Measurements from ENCODE around the gene UTS2B. TPM values are rescaled to one million over a fixed set of nuclear protein-coding genes. Genes with fewer than 3 reads are reported as not detected.
"Not testable (repeated sequence)": the region's sequence is repeated elsewhere in the genome, so short reads cannot be mapped to it uniquely, and the experiment has no call there.

UTS2B gene
- total RNA-seq, 1 experiment from 2014 or later: 0.16 TPM

DNA sequence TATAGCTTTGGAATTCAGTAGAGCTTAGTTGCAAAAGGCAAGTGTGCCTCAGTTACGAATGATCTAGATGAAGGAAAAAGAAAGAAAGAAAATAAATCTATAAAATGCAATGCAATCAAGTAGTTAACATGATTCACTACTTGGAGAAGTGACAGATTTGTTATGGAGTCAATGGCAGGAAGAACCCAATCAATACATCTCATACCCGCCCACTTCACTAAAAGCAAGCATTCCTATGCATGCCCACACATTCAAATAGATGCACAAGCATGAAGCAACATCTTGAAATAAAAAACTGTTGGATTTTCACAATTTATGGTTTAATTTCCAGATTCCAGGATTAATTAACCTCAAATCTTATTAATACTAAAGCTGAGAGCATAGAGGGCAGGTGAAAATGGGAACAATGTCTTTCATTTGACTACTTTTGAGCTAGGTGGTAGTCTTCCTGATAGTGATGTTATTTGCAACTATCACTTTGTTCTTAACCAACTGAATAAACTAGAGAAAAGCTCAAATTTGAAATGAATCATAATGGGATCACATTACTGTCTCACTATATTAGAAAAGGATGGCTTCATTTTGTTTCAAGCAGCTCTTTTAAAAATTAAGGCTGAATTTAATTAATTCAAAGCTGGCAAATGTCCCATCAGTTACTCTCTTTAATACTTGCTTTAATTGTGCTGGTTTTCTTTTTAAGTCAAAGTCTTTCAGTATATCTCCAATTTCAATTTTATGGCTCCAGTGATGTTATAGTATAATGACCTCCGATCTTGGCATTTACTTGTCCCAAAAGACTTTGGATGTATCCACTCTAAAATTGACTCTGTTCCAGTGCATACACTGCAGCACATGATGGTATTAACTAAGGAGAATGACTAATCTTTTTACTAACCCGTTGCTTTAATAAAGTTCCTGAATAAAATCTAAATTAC lies 47.8 kb downstream of the UTS2B start:
- DNase-seq (ENCODE audit: low read depth): no peak

DNA sequence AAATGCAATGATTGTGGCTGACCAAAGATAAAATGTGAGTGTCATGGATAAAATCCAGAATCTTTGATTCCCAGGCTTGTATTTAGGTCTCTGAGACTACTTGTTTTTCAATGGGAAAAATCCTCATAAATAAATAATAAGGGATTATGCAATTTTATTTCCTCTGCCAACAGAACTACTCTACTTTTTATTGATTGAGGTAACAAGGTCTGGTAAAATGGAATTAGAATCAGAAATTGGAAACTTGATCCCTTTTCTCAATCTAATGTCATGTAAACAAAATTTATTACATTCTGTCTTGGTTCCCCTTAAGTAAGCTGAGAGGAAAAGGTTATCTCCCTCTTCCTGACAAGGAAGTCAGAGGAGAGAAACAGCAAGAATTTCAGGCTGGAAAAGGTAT lies 49.4 kb downstream of the UTS2B start:
- DNase-seq (ENCODE audit: low read depth): no peak

DNA sequence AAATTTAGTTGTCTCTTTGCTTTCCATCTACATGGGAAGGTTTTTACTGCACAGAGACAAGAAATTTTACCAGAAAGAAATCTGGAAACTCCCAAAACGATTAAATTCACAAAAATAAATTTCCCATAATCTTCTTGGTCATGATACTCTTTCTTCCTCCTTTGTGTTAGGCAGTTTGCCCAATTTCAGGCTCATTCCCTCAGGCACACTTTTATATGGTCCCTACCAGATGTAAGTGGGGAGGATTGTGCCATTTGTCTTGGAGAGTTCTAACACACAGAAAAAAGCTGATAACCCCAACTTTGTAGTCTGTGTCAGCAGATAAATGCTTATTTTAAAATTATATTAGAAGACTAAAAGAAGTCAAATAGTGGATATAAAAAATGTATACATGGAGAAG lies 50.2 kb downstream of the UTS2B start:
- DNase-seq (ENCODE audit: low read depth): no peak

DNA sequence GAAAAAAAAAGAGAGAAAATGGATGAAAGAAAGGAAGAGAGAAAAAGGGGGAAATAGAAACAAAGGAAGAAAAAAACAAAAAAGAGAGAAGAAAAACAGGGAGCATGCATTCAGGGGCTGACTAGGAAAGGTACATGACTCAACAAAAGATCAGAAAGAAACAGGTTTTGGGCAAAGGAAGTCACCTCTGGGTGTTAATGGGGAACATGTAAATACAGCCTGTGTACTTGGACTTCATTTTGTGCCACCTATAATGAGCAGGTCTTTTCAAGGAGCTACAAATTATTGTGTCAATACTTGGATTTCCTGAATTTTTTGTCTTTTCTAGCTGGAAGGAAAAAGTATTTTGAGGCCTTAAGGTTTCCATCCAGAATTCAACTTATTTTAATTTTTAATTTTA lies 54.6 kb downstream of the UTS2B start:
- no peak for DNase-seq (ENCODE audit: low read depth)

DNA sequence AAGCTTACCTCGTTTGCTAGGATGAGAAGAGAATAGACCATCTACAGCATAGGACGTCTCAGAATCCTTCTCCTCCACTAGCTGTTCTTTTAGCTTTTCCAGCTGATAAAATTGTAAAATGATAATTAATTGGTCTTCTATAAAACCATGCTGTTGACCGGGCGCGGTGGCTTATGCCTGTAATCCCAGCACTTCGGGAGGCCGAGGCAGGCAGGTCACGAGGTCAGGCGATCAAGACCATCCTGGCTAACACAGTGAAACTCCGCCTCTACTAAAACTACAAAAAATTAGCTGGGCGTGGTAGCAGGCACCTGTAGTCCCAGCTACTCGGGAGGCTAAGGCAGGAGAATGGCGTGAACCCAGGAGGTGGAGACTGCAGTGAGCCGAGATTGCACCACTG lies 55.1 kb downstream of the UTS2B start:
- DNase-seq (ENCODE audit: low read depth): not testable (repeated sequence)

DNA sequence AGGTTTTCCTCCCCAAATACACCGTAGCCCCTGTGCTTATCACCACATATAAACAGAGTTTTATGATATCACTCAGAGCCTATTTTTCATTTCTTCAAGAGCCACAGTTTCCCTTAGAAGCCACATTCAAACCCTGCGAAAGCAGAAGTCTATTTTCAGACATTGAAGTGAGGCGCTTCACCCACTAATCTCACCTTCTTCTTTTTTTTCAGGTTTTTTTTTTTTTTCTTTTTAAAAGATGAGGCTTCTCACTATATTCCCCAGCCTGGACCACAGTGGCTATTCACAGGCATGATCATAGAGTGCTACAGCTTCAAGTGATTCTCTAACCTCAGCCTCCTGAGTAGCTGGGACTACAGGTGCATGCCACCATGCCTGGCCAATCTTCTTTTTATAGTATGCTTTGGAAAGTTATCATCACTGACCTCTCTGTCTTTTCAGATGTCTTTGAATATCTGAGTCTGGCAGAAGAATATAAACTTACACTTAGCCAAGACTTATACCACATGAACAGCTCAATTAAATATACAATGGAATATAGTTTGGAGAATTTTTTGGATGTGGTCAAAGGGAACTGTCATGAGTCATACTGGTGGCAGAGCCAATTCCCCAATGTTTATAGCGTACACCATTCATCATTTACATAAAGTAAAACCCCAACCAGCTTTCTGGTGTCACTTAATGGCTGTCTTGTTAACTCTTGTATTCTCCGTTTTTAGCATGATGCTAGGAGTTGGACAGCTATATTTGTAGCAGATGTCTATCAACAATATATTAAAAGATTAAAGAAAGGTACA lies 60.8 kb downstream of the UTS2B start:
- DNase-seq (ENCODE audit: low read depth): peak; percentile 41

DNA sequence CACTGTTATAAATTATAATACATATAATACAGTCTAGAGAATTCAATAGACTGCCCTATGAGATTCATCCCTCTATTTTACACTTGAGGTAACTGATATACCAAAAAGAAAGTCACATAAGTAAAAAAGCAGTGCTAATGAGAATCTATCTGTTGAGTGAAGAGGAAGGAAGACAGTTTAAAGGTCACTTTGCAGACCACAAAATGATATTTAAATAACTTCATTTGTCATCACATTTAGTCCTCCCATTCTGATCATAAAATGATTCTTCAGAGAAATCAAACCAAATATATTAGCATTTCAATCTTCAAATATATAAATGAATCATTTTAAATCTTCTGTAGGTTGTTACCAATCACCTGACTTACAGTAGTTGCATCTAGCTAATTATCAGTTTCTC lies 61.6 kb downstream of the UTS2B start:
- no peak for DNase-seq (ENCODE audit: low read depth)

DNA sequence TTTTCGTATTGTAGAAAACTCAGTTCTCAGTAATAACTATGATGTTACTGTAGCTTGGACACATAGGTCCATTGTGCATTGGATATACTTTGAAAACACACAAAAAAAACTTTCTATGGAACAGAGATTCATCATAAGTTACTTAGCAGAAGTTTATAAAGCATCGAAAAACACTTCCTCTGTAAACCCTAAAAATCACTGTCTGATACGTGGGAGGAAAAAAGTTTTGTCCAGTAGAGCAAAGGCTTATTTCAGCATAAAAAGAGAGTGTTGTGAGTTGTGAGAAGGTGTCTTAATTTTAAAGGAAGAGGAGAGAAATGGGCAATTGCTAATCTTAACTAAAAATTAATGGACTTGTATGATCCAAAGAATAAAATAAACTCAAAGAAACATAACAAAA lies 66.5 kb downstream of the UTS2B start:
- DNase-seq (ENCODE audit: low read depth): no peak

DNA sequence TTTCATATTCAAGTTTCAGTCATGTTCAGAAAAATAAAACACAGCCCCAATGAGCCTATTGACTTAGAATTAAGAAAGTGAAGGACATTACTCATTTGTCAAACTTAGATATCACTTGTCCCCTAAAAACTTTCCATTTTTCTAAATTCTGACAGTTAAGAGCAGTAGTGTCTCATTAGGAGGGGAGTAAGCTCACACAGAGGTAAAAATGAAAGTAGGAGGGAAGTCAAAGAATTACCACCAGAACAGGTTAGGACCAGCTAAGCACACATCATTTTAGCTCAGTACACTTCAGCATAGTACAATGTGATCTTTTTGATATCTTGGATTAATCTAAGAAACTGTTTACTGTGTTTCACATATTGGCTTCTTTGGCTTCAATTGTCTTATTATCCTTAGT lies 67.0 kb downstream of the UTS2B start:
- DNase-seq (ENCODE audit: low read depth): peak; percentile 29

DNA sequence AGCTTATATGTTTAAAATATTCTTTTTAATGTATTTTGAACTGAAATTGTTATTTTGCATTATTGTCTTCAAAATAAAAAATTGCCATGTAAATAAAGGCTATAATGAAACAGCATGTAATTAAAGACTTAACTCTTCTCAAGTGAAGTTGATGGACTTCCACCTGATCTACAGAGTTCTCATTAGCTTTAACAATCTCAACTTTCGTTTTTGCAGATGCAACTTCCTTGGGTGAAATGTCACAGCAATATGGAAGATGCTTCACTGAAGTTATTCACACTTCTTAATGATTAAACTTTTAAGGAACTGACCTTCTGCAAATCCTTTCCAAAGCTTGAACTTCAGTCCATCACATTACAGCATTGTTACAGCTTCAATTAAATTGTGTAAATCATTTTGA lies 67.7 kb downstream of the UTS2B start:
- no peak for DNase-seq (ENCODE audit: low read depth)

DNA sequence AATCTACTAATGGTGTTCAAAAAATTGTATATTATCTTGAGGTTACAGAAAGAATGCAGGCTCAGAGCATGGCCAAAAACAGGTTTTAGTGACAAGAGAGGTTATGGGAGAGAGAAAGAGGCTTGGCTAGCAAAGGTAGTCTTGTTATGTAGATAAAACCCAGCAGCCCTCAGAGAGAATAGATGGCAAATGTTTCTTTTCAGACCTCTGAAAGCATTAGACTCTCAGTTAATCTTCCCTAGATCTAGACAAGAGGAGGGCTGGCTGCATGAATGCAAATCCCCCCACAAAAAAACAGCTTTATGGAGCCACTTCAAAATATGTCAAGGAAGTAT lies 69.1 kb downstream of the UTS2B start:
- DNase-seq (ENCODE audit: low read depth): no peak

DNA sequence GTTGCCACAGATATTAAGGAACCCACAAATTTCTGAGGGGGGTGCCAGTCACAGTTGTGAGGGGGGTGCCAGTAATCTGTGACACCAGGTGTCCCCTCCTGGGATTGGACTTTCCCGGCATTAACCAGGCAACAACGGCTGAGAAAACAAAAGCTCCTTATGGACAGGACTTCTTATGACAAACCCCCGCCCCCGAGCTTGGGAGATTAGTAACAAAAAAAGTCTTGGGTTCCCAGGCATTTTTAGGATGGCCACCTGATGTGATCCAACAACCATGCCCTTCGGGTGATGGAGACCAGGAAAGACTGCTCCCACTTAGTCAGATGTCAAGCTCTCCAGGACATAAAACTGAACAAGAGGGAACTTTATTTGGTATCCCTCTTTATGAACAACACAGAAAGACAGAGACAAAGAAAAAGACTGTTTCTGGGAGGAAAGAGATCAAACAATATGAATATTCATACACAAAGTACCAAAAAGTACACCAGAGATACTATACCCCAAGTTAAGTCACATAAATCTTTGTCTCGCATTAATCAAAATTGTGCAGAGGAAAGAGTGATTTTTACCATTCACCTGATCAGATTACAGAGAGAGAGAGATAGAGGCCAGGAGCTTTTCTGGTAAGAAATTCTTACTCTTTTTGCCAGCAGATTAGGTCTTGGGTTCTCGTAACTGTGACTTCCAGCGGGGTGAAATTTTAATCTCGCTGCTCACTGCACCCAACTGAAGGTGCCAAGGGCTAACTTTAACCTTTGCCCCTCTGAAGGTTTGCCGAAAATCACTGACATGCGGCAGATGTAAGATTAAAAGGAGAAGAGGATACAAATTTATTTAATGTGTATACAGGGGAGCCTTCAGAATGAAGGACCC lies 69.7 kb downstream of the UTS2B start:
- no peak for DNase-seq (ENCODE audit: low read depth)

DNA sequence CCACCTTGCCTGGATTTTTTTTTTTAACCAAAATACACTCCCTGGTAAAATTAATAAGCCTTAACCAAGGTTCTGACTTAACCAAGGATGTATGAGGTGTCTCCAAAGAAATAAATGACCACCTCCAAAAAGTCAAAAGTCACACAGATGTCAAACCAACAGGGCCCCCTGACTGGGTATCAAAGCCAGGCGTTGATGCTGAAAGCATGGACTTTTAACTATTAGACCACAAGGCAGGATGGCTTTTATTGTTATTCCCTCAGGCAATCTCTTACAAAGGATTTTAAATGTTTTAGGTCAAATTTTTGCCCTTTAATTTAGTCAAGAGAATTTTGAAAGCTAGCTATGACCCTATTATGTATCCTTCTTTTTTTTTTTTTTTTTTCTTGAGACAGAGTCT lies 70.8 kb downstream of the UTS2B start:
- no peak for DNase-seq (ENCODE audit: low read depth)

DNA sequence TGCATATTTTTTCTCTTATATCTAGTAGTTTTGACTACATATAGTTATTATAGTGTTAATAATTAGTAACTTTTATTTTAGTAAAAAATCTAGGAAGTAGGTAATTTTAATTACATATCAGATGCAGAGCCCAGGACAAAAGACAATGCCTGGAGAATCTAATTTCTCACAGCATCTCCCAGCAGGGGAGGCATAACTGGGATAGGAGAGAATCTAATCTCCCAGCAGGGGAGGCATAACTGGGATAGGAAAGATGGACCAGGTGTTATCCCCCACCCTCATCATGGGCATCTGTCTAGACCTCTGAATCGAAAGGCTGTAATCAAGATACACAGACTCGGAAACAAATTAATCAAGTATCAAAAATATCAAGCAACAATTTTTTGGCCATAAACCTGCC lies 73.0 kb downstream of the UTS2B start:
- no peak for DNase-seq (ENCODE audit: low read depth)

DNA sequence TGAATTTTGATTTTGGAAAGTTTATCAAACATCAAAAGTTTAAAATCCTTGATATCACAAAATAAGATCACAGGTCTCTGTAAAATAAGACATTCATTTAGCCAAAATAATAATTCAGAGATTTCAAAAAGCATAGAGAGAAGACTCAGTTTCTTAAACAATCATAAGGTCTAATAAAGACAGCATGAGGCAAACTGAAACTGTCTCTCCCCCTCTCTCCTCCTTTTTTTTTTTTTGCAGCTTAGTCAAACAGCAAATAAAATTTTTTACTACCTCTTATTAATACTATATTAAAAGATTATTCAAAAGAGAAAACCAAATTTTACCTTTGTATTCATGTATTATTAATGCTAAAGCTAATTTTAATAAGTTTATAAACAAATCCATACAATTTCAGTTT lies 73.9 kb downstream of the UTS2B start:
- DNase-seq (ENCODE audit: low read depth): no peak

DNA sequence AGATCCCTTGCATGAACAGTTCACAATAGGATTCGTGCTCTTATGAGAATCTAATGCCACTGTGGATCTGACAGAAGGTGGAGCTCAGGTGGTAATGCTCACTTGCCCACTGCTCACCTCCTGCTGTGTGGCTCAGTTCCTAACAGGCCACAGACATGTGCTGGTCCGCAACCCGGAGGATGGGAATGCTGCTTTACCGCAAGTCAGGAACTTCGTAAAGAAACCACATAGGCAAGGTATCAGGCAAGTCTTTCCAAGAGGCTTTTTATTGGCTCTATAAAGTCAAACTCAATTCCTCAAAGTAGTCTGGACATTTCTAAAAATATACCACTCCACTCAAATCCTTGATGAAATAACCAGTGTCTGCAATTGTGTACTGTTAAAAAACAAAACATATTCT lies 75.2 kb downstream of the UTS2B start:
- DNase-seq (ENCODE audit: low read depth): no peak

DNA sequence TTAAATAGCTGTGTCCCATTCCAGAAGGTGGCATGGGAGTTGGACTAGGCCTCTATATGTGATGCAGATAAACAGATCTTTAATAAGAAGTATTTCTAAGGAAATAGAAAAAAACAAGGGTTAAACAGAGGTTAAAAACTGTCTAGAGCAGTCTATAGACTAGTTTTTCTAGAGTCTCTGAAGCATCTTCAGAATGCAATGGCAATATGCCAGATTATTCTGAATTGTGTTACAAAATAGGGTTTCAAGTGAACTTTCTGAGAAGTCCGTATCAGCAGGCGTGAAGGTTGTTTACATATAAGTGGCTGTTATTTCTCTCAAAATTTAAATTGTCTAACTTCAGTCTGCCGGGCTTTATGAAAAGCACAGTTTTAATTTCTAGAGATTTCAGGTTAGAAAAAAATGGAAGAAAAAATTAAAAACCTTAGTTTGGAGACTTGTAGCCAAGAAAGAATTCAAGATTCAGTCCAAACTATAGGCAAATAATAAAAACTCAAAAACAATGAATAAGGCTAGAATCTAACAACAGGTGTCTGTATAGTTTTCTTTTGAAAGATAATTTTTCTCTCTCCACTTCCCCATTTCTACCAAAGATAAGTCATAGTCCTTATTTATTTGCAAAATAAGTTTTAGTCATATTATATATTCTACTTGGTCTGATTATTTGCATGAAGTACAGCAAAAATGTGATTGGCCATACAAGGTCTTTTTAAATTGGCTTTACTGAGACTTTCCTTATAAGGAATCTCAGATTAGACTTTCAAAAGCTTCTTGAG lies 76.0 kb downstream of the UTS2B start:
- DNase-seq (ENCODE audit: low read depth): no peak

DNA sequence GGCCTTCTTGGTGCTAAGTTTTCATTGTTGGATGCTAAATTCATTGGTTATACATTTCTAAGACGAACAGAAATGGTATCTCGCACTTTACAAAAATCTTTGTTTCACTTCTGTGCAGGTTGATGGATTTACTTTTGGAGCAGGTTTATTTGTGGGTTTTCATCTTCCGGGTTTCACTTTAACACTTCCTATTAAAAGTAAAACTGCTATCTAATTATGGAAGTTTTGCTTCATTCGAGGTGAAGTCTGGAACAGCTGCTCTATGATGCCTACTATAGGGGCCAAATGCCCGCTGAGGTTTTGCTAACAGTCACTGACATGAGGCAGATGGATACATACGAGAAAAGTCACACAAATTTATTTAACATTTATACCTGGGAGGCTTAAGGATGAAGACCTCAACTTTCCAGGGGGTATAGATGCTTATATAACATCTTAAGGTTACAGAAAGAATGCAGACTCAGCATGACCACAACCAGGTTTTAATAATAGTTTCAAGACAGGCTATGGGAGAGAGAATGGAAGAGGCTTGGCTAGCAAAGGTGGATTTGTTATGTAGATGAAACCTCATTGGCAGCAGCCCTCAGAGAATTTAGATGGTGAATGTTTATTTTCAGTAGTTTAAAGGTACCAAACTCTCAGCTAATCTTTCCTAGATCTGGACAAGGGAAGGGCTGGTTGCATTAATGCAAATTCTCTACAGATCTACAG lies 77.1 kb downstream of the UTS2B start:
- DNase-seq (ENCODE audit: low read depth): no peak

DNA sequence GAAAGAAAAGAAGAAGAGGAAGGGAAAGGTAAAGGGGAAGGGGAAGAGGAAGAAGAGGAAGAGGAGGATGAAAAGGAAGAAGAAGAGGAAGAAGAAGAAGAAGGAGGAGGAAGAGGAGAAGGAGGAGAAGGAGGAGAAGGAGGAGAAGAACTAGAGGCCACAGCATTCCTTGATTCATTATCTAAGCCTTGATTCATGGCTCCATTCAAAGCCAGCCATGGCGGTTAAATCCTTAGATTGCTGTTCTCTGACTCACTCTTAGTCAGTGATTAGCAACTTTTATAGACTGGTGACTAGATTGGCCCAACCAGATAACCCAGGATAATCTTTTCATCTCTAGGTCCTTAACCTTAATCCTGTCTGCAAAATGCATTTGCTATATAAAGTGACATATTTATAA lies 83.7 kb downstream of the UTS2B start:
- DNase-seq (ENCODE audit: low read depth): peak; percentile 86

DNA sequence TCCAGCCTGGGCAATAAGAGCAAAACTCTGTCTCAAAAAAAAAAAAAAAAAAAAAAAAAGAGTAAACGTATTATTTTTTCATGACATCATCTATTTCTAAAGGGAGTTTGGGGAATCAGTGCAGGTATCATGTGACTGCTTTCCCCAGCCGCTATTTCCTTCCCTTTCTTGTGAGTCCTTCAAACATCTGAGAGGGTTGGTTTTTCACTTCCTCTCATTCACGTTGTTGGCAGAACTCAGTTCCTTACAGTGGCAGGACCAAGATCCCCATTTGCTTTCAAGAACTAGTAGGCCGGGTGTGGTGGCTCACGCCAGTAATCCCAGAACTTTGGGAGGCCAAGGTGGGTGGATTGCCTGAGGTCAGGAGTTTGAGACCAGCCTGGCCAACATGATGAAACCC lies 84.3 kb downstream of the UTS2B start:
- DNase-seq (ENCODE audit: low read depth): not testable (repeated sequence)
